PC-3 (cell line): Measurements from ENCODE around the gene MED6.

Experiments used
- CTCF ChIP-seq: fragments of 300-600 bp; sonication (generic); conservative IDR thresholded peaks from 2 replicates; pipeline ENCODE4 v1.5.1; 2017; ENCODE audit warnings: antibody characterized with exemption, low read depth, mild to moderate bottlenecking, low read length
- EZH2 ChIP-seq: fragments of 300-600 bp; sonication (generic); IDR thresholded peaks from one replicate; pipeline ENCODE4 v1.6.1; 2017; ENCODE audit warnings: antibody characterized with exemption, mild to moderate bottlenecking, low read length; ENCODE audit not compliant: unreplicated experiment

- TF ChIP-seq CTCF, result no peak
- TF ChIP-seq EZH2, result no peak
These were observed 29.3 kb downstream of the MED6 start for GRCh38 chr14:70571139-70571538.
